GM12864 (cell line): ENCODE measurements around the gene CUEDC1.

Experiments
- DNase-seq: peaks from one replicate; pipeline ENCODE4 v3.0.0-alpha.2; 2011; ENCODE audit warnings: low read depth
- H3K4me3 ChIP-seq: 2 replicates; pipeline ENCODE4 v1.5.1; 2011; ENCODE audit warnings: mild to moderate bottlenecking, low read depth, low read length, control low read depth
- CTCF ChIP-seq: IDR thresholded peaks from 2 replicates; pipeline ENCODE4 v1.5.1; 2011; ENCODE audit warnings: low read depth, mild to moderate bottlenecking, moderate library complexity, low read length, control low read depth, inconsistent platforms; ENCODE audit errors: missing control alignments

CUEDC1 gene

GRCh38 chr17:57990037-57990436 lies 34.8 kb upstream of the CUEDC1 start:
- no peak for DNase-seq

GRCh38 chr17:57988301-57989250 lies 33.4 kb upstream of the CUEDC1 start:
- no peak for TF ChIP-seq CTCF
- DNase-seq: no peak

More at GRCh38 chr17:57990037-57990436, 34.8 kb upstream of the CUEDC1 start:
- no peak overlapping the region for H3K4me3 ChIP-seq
- TF ChIP-seq CTCF: no peak

GRCh38 chr17:57987581-57988300 lies 32.5 kb upstream of the CUEDC1 start, which contains the start of gene VEZF1:
VEZF1 (minus strand) TSS chr17:57988254; CDS start chr17:57988111, 143 bp downstream.
- peak within 1 kb of the TSS; percentile 84 for H3K4me3 ChIP-seq
- TF ChIP-seq CTCF: no peak
- no peak for DNase-seq

More at GRCh38 chr17:57988301-57989250, 33.4 kb upstream of the CUEDC1 start:
- peak overlapping the region; percentile 84 for H3K4me3 ChIP-seq

- peak overlapping the region; percentile 84 for H3K4me3 ChIP-seq
- TF ChIP-seq CTCF: no peak
- no peak for DNase-seq
These were observed 31.8 kb upstream of the CUEDC1 start for GRCh38 chr17:57986841-57987580.

GRCh38 chr17:57985675-57985974 lies 30.4 kb upstream of the CUEDC1 start:
- DNase-seq: no peak
- no peak for TF ChIP-seq CTCF
- no peak overlapping the region for H3K4me3 ChIP-seq

- TF ChIP-seq CTCF: no peak
- H3K4me3 ChIP-seq: no peak overlapping the region
- DNase-seq: no peak
These were observed 29.9 kb upstream of the CUEDC1 start for GRCh38 chr17:57984936-57985674.
